ENCODE measurements around the gene OR10A7. TPM values are rescaled to one million over a fixed set of nuclear protein-coding genes. Genes with fewer than 3 reads are reported as not detected.

Gene OR10A7
- total RNA-seq, 2 donors from 2014 or later = not detected

DNA sequence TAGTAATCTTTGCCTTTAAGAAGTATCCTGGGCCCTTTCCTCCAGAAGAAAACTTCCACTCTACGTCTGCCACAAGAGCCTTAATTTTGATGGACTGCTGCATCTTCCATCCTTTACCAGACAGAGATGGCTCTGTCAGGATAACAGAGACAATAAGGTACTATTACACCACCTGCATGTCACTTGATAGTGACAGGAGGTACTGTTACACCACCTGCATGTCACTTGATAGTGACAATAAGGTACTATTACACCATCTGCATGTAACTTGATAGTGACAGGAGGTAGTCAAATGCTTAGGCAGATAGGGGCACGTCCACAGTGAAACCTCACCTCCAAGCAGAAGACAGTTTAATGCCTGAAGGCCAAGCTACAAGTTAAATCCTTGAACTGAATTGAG lies 37.5 kb downstream of the OR10A7 start:
- Histone ChIP-seq H3K4me3 (no peak overlapping the region), H3K9me3 (no peaks in the 10 kb centered on the region), H3K36me3 (replicated peaks in 1 of 2; ENCODE audit: insufficient read depth in 1 of 2, low read depth in 2 of 2) (no peaks in the 10 kb centered on the region), H3K4me1 (no peaks in the 10 kb centered on the region), H3K27me3 (no peaks in the 10 kb centered on the region), H3K27ac (no peak overlapping the region)
- WGBS, 2 donors = 70 to 76% methylated on average over 2 of the region's 2 CpGs
- DNase-seq (no peak), ATAC-seq (no peak)
- intact Hi-C loops (cut with DNase I) = no loop called here
- no peak for TF ChIP-seq POLR2A (IDR thresholded peaks at IDR 0.05)
- TF ChIP-seq, protein P1, sequence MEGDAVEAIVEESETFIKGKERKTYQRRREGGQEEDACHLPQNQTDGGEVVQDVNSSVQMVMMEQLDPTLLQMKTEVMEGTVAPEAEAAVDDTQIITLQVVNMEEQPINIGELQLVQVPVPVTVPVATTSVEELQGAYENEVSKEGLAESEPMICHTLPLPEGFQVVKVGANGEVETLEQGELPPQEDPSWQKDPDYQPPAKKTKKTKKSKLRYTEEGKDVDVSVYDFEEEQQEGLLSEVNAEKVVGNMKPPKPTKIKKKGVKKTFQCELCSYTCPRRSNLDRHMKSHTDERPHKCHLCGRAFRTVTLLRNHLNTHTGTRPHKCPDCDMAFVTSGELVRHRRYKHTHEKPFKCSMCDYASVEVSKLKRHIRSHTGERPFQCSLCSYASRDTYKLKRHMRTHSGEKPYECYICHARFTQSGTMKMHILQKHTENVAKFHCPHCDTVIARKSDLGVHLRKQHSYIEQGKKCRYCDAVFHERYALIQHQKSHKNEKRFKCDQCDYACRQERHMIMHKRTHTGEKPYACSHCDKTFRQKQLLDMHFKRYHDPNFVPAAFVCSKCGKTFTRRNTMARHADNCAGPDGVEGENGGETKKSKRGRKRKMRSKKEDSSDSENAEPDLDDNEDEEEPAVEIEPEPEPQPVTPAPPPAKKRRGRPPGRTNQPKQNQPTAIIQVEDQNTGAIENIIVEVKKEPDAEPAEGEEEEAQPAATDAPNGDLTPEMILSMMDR (IDR thresholded peaks at IDR 0.05) = no peak

Other genes starting within 250 kb of the OR10A7 start
- not detected for gene TESPA1, start 236.3 kb upstream of the OR10A7 start, total RNA-seq
- gene NEUROD4, start 201.1 kb upstream of the OR10A7 start, total RNA-seq = not detected
- not detected for gene OR9K2, start 94.6 kb upstream of the OR10A7 start, total RNA-seq
- not detected for gene OR6C74, start 23.6 kb downstream of the OR10A7 start, total RNA-seq
- gene OR6C6, start 75.5 kb downstream of the OR10A7 start, total RNA-seq = not detected
- gene OR6C1, start 93.3 kb downstream of the OR10A7 start, total RNA-seq = not detected
- gene OR6C3, start 109.7 kb downstream of the OR10A7 start, total RNA-seq = not detected
- not detected for gene OR6C75, start 141.9 kb downstream of the OR10A7 start, total RNA-seq
- gene OR6C65, start 179.5 kb downstream of the OR10A7 start, total RNA-seq = not detected
- not detected for gene OR6C76, start 205.2 kb downstream of the OR10A7 start, total RNA-seq
- not detected for gene OR6C2, start 223.1 kb downstream of the OR10A7 start, total RNA-seq
- gene OR6C70, start 249.1 kb downstream of the OR10A7 start, total RNA-seq = not detected